SK-N-SH (cell line): ENCODE data around the gene ZNF564. TPM values are rescaled to one million over a fixed set of nuclear protein-coding genes. Genes with fewer than 3 reads are reported as not detected.

Experiments
- CTCF ChIA-PET: fragments of 300-600, 350-600 bp; formaldehyde crosslinking; extraction: SDS; loops from one replicate; lab custom pipeline; 2021; lab: Yijun Ruan, JAX
- POLR2A ChIA-PET: fragments of 350-600 bp; sonication (Branson Sonifier 250); formaldehyde crosslinking; extraction: SDS; loops from one replicate; lab custom pipeline; 2020; ENCODE audit warnings: antibody characterized with exemption, inconsistent platforms; lab: Yijun Ruan, JAX
- DNase-seq: peaks from one replicate; pipeline ENCODE4 v3.0.0; 2012
- H2AFZ ChIP-seq: fragments of 200-600 bp; sonication (generic); 2 replicates; pipeline ENCODE4 v1.8.1; 2016; ENCODE audit warnings: antibody characterized with exemption, mild to moderate bottlenecking, low read depth
- H3F3A ChIP-seq: fragments of 200-600 bp; sonication (generic); replicated peaks from 2 replicates; pipeline ENCODE3; 2016; ENCODE audit warnings: antibody characterized with exemption, mild to moderate bottlenecking; ENCODE audit not compliant: insufficient read depth
- H3K27ac ChIP-seq, 2 experiments: fragments of 200-500 bp in 1 of 2; fragments of 200-600 bp in 1 of 2; sonication (Bioruptor generic) in 1 of 2; sonication (generic), shearing (Covaris generic) in 1 of 2; 2 replicates each; pipeline versions ENCODE4 v1.5.1 to v1.6.1; 2014 to 2016; ENCODE audit warnings: low read depth in 2 of 2, inconsistent platforms in 1 of 2, low read length in 1 of 2, mild to moderate bottlenecking in 1 of 2, mixed read lengths in 1 of 2
- H3K27me3 ChIP-seq: fragments of 200-600 bp; sonication (generic), shearing (Covaris generic); 2 replicates; pipeline ENCODE4 v1.6.1; 2016; ENCODE audit warnings: mixed run types; ENCODE audit not compliant: insufficient read depth
- H3K36me3 ChIP-seq, 2 experiments: fragments of 200-500 bp in 1 of 2; fragments of 200-600 bp in 1 of 2; sonication (Bioruptor generic) in 1 of 2; sonication (generic) in 1 of 2; replicated peaks in 1 of 2; 2 replicates each; pipeline versions ENCODE3 to v1.5.1; 2014 to 2016; ENCODE audit warnings: low read length in 1 of 2, mild to moderate bottlenecking in 1 of 2; ENCODE audit not compliant: insufficient read depth in 2 of 2, control insufficient read depth in 1 of 2
- H3K4me1 ChIP-seq, 2 experiments: fragments of 200-500 bp in 1 of 2; fragments of 200-600 bp in 1 of 2; sonication (Bioruptor generic) in 1 of 2; sonication (generic), shearing (Covaris generic) in 1 of 2; 2 replicates each; pipeline versions ENCODE4 v1.5.1 to v1.6.1; 2014 to 2016; ENCODE audit warnings: low read depth in 1 of 2, low read length in 1 of 2, mixed run types in 1 of 2; ENCODE audit not compliant: insufficient read depth in 2 of 2, control insufficient read depth in 1 of 2
- H3K4me2 ChIP-seq: fragments of 200-600 bp; sonication (generic), shearing (Covaris generic); 2 replicates; pipeline ENCODE4 v1.6.1; 2017; ENCODE audit warnings: mixed run types
- H3K4me3 ChIP-seq, 2 experiments: fragments of 200-500 bp in 1 of 2; fragments of 200-600 bp in 1 of 2; sonication (Bioruptor generic) in 1 of 2; sonication (generic), shearing (Covaris generic) in 1 of 2; 2 replicates each; pipeline versions ENCODE4 v1.5.1 to v1.8.1; 2014 to 2016; ENCODE audit warnings: low read depth in 2 of 2, inconsistent platforms in 1 of 2, low read length in 1 of 2, mild to moderate bottlenecking in 1 of 2, mixed read lengths in 1 of 2, moderate library complexity in 1 of 2
- H3K79me2 ChIP-seq: fragments of 200-600 bp; sonication (generic); 2 replicates; pipeline ENCODE4 v1.8.1; 2017; ENCODE audit warnings: mild to moderate bottlenecking; ENCODE audit not compliant: insufficient read depth
- H3K9ac ChIP-seq: fragments of 200-600 bp; sonication (generic); 2 replicates; pipeline ENCODE4 v1.6.1; 2017; ENCODE audit warnings: mixed run types
- H3K9me2 ChIP-seq: fragments of 200-600 bp; sonication (generic); 2 replicates; pipeline ENCODE4 v1.6.1; 2017; ENCODE audit warnings: mixed run types
- H3K9me3 ChIP-seq: fragments of 200-600 bp; sonication (generic); 2 replicates; pipeline ENCODE4 v1.6.1; 2017; ENCODE audit warnings: mixed run types, mild to moderate bottlenecking, moderate library complexity
- H4K20me1 ChIP-seq: fragments of 200-600 bp; sonication (generic); 2 replicates; pipeline ENCODE4 v1.6.1; 2017; ENCODE audit warnings: mild to moderate bottlenecking, mixed run types; ENCODE audit not compliant: insufficient read depth
- CHD2 ChIP-seq: fragments of 150-350 bp; IDR thresholded peaks from 2 replicates; pipeline ENCODE4 v1.6.1; 2018; ENCODE audit warnings: low read length; ENCODE audit not compliant: partially characterized antibody
- ELF1 ChIP-seq: IDR thresholded peaks from 2 replicates; pipeline ENCODE4 v1.4.0; 2012
- EZH2phosphoT487 ChIP-seq: fragments of 200-600 bp; sonication (generic); IDR thresholded peaks from 2 replicates; pipeline ENCODE4 v1.6.1; 2017; ENCODE audit warnings: low read depth, mixed run types, mild to moderate bottlenecking, antibody characterized with exemption, moderate library complexity, borderline replicate concordance
- FOSL2 ChIP-seq: IDR thresholded peaks from 2 replicates; pipeline ENCODE4 v1.4.0; 2012; ENCODE audit warnings: low read depth, mild to moderate bottlenecking, moderate library complexity, borderline replicate concordance
- FOXM1 ChIP-seq: IDR thresholded peaks from 2 replicates; pipeline ENCODE4 v1.4.0; 2012; ENCODE audit warnings: low read depth, mild to moderate bottlenecking
- JUND ChIP-seq: IDR thresholded peaks from 2 replicates; pipeline ENCODE4 v1.4.0; 2012
- MEF2A ChIP-seq: IDR thresholded peaks from 2 replicates; pipeline ENCODE4 v1.4.0; 2012; ENCODE audit warnings: low read depth, borderline replicate concordance
- MXI1 ChIP-seq: IDR thresholded peaks from 2 replicates; pipeline ENCODE4 v1.6.1; 2012; ENCODE audit warnings: mild to moderate bottlenecking, low read depth, low read length, improper control_type of control experiment
- NFIC ChIP-seq: IDR thresholded peaks from 2 replicates; pipeline ENCODE4 v1.4.0; 2012; ENCODE audit warnings: borderline replicate concordance
- NRF1 ChIP-seq: IDR thresholded peaks from 2 replicates; pipeline ENCODE4 v1.6.1; 2012; ENCODE audit warnings: low read depth, mild to moderate bottlenecking, low read length
- POLR2AphosphoS5 ChIP-seq: IDR thresholded peaks from 2 replicates; pipeline ENCODE4 v1.6.1; 2012; ENCODE audit warnings: low read depth, low read length
- RCOR1 ChIP-seq: fragments of 150-350 bp; IDR thresholded peaks from 2 replicates; pipeline ENCODE4 v1.6.1; 2017; ENCODE audit warnings: antibody characterized with exemption, low read length
- SIN3A ChIP-seq: IDR thresholded peaks from 2 replicates; pipeline ENCODE4 v1.6.1; 2012; ENCODE audit warnings: low read depth, mild to moderate bottlenecking, low read length, moderate library complexity, borderline replicate concordance
- TAF1 ChIP-seq: IDR thresholded peaks from 2 replicates; pipeline ENCODE4 v1.6.1; 2012; ENCODE audit warnings: low read depth, mild to moderate bottlenecking, low read length, moderate library complexity, borderline replicate concordance
- TCF12 ChIP-seq: IDR thresholded peaks from 2 replicates; pipeline ENCODE4 v1.4.0; 2012
- WGBS: methylation state at CpG from one replicate; pipeline ENCODE4 v1.1.6; 2017; ENCODE audit warnings: low lambda C conversion rate; 5-methylcytosine and 5-hydroxymethylcytosine counted together
- polyA plus RNA-seq, 3 experiments: library from polyadenylated mRNA; depleted of rRNA; stranded (reverse); fragments of >200 nt; gene quantifications; 2 replicates each; pipeline ENCODE4 v1.2.3, GENCODE V29; 2012
- TF ChIP-seq, protein P1 (sequence below): IDR thresholded peaks from 2 replicates; pipeline ENCODE4; 2012
- TF ChIP-seq, protein P2 (sequence below): fragments of 150-350 bp; IDR thresholded peaks from 2 replicates; pipeline ENCODE4 v1.6.1; 2017; ENCODE audit warnings: antibody characterized with exemption, low read length, low read depth, borderline replicate concordance
- TF ChIP-seq, protein P3 (sequence below): fragments of 150-350 bp; IDR thresholded peaks from 2 replicates; pipeline ENCODE4 v1.6.1; 2016; ENCODE audit warnings: mild to moderate bottlenecking, low read depth, low read length
- TF ChIP-seq, protein P4 (sequence below): fragments of 200-600 bp; sonication (generic); IDR thresholded peaks from 2 replicates; pipeline ENCODE4 v1.6.1; 2017; ENCODE audit warnings: antibody characterized with exemption, mild to moderate bottlenecking, moderate library complexity

The ZNF564 gene
- polyA plus RNA-seq, 1 of the 3 experiments (the other 2 are of a cell fraction), result 1.3 TPM

DNA sequence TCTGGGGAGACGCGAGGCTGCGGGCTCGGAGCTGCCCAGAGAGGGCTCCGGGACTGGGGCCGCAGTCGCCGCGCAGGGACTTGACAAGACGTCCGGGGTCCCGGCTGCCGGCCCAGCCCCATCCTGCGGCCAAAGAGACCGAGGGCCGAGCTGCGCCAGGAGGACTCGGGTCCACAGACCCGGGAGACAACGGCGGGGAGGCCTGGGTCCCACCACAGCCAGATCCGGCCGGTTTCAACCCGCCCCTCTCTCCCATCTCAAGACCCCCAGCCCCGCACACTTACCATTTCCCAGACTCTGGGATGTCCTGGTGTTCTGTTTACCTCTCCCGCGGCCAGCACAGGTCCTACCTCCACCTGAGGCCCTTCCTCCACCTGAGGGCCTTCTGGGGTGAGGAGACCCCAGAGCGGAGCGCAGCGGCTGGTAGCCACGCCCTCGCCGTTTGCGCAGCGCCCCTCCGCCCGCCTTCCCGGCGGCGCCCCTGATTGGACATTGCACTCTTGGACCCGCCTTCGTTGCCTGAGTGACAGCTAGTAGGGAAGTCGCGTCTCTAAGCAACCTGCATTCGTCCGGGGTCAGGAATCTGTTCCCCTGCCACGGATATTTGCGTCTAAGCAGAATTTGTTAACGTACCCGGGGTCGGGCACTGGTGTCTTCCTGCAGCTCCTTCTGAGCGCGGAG lies 66.8 kb downstream of the ZNF564 start, which contains the start of gene ZNF709:
ZNF709 (minus strand) TSS at position 446 of the 681 bp plus-strand sequence; CDS start at position 287, 159 bp downstream.
- ChIA-PET CTCF (interaction anchor here (1.9 kb wide), 1 partner anchor 11 kb away, joined by 10 read pairs; no protein-coding TSS in a partner anchor), POLR2A (interaction anchor here (0.5 to 3.0 kb wide), 3 partner anchors 11 to 43 kb away, joined by 3 to 16 read pairs (median 3); partner anchors contain the start of gene ZNF443)
- no peaks in the 10 kb centered on the region for H3K27me3 ChIP-seq
- no peaks in the 10 kb centered on the region for H3K9me3 ChIP-seq
- DNase-seq, result peak; percentile 95
- 3% methylated on average over 16 of the region's 53 CpGs for WGBS
- peaks cover 48% of the 10 kb centered on the region for H3K79me2 ChIP-seq
- peaks cover 0 to 7% of the 10 kb centered on the region in 2 experiments; a peak in 2 of 4 replicates for H3K4me1 ChIP-seq
- no peaks in the 10 kb centered on the region for H3F3A ChIP-seq
- peak within 1 kb of the TSS; percentile 85 for H3K4me2 ChIP-seq
- no peaks in the 10 kb centered on the region for H4K20me1 ChIP-seq
- H3K4me3 ChIP-seq, result peak within 1 kb of the TSS; percentile 67 to 85
- H3K9ac ChIP-seq, result peak within 1 kb of the TSS; percentile 78
- H3K9me2 ChIP-seq, result no peaks in the 10 kb centered on the region
- H3K36me3 ChIP-seq, result no peaks in the 10 kb centered on the region
- H3K27ac ChIP-seq, result peak within 1 kb of the TSS; percentile 28 to 74; a peak in 3 of 4 replicates
- TF ChIP-seq ELF1 (peak; percentile 66), MXI1 (peak; percentile 71), FOSL2 (no peak), CHD2 (peak; percentile 74), NRF1 (peak; percentile 61; the same call in 1 of the 2 replicates), POLR2AphosphoS5 (peak; percentile 84)
- TF ChIP-seq, protein P1, sequence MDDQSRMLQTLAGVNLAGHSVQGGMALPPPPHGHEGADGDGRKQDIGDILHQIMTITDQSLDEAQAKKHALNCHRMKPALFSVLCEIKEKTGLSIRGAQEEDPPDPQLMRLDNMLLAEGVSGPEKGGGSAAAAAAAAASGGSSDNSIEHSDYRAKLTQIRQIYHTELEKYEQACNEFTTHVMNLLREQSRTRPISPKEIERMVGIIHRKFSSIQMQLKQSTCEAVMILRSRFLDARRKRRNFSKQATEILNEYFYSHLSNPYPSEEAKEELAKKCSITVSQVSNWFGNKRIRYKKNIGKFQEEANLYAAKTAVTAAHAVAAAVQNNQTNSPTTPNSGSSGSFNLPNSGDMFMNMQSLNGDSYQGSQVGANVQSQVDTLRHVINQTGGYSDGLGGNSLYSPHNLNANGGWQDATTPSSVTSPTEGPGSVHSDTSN, result peak; percentile 99
- TF ChIP-seq, protein P2, sequence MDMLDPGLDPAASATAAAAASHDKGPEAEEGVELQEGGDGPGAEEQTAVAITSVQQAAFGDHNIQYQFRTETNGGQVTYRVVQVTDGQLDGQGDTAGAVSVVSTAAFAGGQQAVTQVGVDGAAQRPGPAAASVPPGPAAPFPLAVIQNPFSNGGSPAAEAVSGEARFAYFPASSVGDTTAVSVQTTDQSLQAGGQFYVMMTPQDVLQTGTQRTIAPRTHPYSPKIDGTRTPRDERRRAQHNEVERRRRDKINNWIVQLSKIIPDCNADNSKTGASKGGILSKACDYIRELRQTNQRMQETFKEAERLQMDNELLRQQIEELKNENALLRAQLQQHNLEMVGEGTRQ, result no peak
- TF ChIP-seq, protein P3, sequence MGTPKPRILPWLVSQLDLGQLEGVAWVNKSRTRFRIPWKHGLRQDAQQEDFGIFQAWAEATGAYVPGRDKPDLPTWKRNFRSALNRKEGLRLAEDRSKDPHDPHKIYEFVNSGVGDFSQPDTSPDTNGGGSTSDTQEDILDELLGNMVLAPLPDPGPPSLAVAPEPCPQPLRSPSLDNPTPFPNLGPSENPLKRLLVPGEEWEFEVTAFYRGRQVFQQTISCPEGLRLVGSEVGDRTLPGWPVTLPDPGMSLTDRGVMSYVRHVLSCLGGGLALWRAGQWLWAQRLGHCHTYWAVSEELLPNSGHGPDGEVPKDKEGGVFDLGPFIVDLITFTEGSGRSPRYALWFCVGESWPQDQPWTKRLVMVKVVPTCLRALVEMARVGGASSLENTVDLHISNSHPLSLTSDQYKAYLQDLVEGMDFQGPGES, result no peak
- TF ChIP-seq, all 33 proteins: peak for 6
- H2AFZ ChIP-seq, result peak within 1 kb of the TSS; percentile 99

GRCh38 chr19:12484011-12484370 lies 67.3 kb downstream of the ZNF564 start:
- peak overlapping the region; percentile 85 for H3K4me2 ChIP-seq
- TF ChIP-seq ELF1, result no peak
- TF ChIP-seq TAF1, result no peak
- no peak for TF ChIP-seq NFIC
- TF ChIP-seq, protein P4, sequence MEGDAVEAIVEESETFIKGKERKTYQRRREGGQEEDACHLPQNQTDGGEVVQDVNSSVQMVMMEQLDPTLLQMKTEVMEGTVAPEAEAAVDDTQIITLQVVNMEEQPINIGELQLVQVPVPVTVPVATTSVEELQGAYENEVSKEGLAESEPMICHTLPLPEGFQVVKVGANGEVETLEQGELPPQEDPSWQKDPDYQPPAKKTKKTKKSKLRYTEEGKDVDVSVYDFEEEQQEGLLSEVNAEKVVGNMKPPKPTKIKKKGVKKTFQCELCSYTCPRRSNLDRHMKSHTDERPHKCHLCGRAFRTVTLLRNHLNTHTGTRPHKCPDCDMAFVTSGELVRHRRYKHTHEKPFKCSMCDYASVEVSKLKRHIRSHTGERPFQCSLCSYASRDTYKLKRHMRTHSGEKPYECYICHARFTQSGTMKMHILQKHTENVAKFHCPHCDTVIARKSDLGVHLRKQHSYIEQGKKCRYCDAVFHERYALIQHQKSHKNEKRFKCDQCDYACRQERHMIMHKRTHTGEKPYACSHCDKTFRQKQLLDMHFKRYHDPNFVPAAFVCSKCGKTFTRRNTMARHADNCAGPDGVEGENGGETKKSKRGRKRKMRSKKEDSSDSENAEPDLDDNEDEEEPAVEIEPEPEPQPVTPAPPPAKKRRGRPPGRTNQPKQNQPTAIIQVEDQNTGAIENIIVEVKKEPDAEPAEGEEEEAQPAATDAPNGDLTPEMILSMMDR, result no peak
- TF ChIP-seq SIN3A, result no peak
- TF ChIP-seq, protein P2, result no peak
- no peak for TF ChIP-seq JUND
- no peak for TF ChIP-seq MEF2A
- no peak for TF ChIP-seq TCF12
- TF ChIP-seq FOXM1, result no peak
- no peak for TF ChIP-seq EZH2phosphoT487
- TF ChIP-seq RCOR1, result no peak

More at GRCh38 chr19:12484011-12484370, 67.3 kb downstream of the ZNF564 start:
- Histone ChIP-seq H2AFZ (peak overlapping the region; percentile 99), H4K20me1 (no peaks in the 10 kb centered on the region), H3K4me1 (peaks cover 0 to 7% of the 10 kb centered on the region in 2 experiments; a peak in 2 of 4 replicates), H3K27me3 (no peaks in the 10 kb centered on the region), H3K27ac (peak overlapping the region in 1 of 2 experiments; percentile 56; a peak in 2 of 4 replicates), H3K36me3 (no peaks in the 10 kb centered on the region), H3K9ac (peak overlapping the region; percentile 78), H3K4me3 (peak overlapping the region; percentile 67 to 85), H3F3A (no peaks in the 10 kb centered on the region), H3K9me3 (no peaks in the 10 kb centered on the region), H3K9me2 (no peaks in the 10 kb centered on the region), H3K79me2 (peaks cover 50% of the 10 kb centered on the region)
- no peak for DNase-seq
- ChIA-PET POLR2A (interaction anchor here (0.5 to 3.0 kb wide), 4 partner anchors 11 to 83 kb away, joined by 3 to 16 read pairs (median 4); partner anchors contain the start of genes ZNF443 and ZNF799), CTCF (interaction anchor here (1.9 kb wide), 1 partner anchor 12 kb away, joined by 10 read pairs; no protein-coding TSS in a partner anchor)
- WGBS, result 4% methylated on average over 7 of the region's 13 CpGs
